ENCODE measurements around the gene LMOD2. TPM values are rescaled to one million over a fixed set of nuclear protein-coding genes. Genes with fewer than 3 reads are reported as not detected.

The LMOD2 gene
- total and polyA plus RNA-seq, 10 of the 15 experiments (the other 5 are each of a cell fraction or from before 2014, with no cell fraction given) = not detected

GRCh38 chr7:123645516-123645915 is 10.2 kb upstream of the LMOD2 start (continued):
- TF ChIP-seq BACH1 (IDR thresholded peaks at IDR 0.05; ENCODE audit: borderline replicate concordance) = no peak
- TF ChIP-seq FOS (IDR thresholded peaks at IDR 0.05; ENCODE audit: borderline replicate concordance, extremely low read depth, insufficient read length) = no peak
- no peak for TF ChIP-seq MXI1 (IDR thresholded peaks at IDR 0.05; ENCODE audit: low read depth, low read length)
- TF ChIP-seq TAF1 (IDR thresholded peaks at IDR 0.05; ENCODE audit: borderline replicate concordance, low read depth, low read length) = no peak
- no peak for TF ChIP-seq RBBP5 (conservative IDR thresholded peaks at IDR 0.05)
- TF ChIP-seq ZNF592 (IDR thresholded peaks at IDR 0.05) = no peak
- TF ChIP-seq ZBTB4 (CRISPR knock-in tag; IDR thresholded peaks at IDR 0.05) = no peak
- TF ChIP-seq ZNF217 (IDR thresholded peaks at IDR 0.05) = no peak
- no peak for TF ChIP-seq ATF2 (IDR thresholded peaks at IDR 0.05; ENCODE audit: low read length)
- no peak for TF ChIP-seq TCF12 (IDR thresholded peaks at IDR 0.05; ENCODE audit: low read depth, low read length)
- no peak for TF ChIP-seq KLF5 (IDR thresholded peaks at IDR 0.05; ENCODE audit: partially characterized antibody)

All from GM12878 (cell line).